NCI-H2081 (cell line): ENCODE data around the gene ATXN7L2.

ENCODE experiments used
- DNase-seq, 2 experiments: peaks; one replicate each; lab custom pipeline; 2025; lab: John Stamatoyannopoulos, UW

The ATXN7L2 gene

GRCh38 chr1:109499081-109499480 is 15.4 kb downstream of the ATXN7L2 start:
- no peak for DNase-seq

GRCh38 chr1:109499661-109500536 is 16.2 kb downstream of the ATXN7L2 start:
- DNase-seq: peak in 1 of 2 experiments; percentile 10

GRCh38 chr1:109500941-109501381 is 17.3 kb downstream of the ATXN7L2 start:
- no peak for DNase-seq

- no peak for DNase-seq
Measured at GRCh38 chr1:109501644-109502363, 18.1 kb downstream of the ATXN7L2 start.

GRCh38 chr1:109502364-109502851 is 18.7 kb downstream of the ATXN7L2 start:
- no peak for DNase-seq

GRCh38 chr1:109503935-109504334 is 20.2 kb downstream of the ATXN7L2 start:
- no peak for DNase-seq

- no peak for DNase-seq
Measured at GRCh38 chr1:109504974-109505373, 21.3 kb downstream of the ATXN7L2 start.

GRCh38 chr1:109508001-109508872 is 24.5 kb downstream of the ATXN7L2 start:
- no peak for DNase-seq

GRCh38 chr1:109508873-109509175 is 25.1 kb downstream of the ATXN7L2 start:
- DNase-seq: no peak

- DNase-seq: peak; percentile 30 to 44
Measured at GRCh38 chr1:109509176-109510134, 25.8 kb downstream of the ATXN7L2 start, which contains the start of gene AMIGO1. Gene AMIGO1 (minus strand): TSS chr1:109509727. CDS start chr1:109508912, 815 bp downstream.

- DNase-seq: no peak
Measured at GRCh38 chr1:109513110-109513710, 29.5 kb downstream of the ATXN7L2 start.

- no peak for DNase-seq
Measured at GRCh38 chr1:109514846-109515245, 31.1 kb downstream of the ATXN7L2 start.

GRCh38 chr1:109516872-109517271 is 33.2 kb downstream of the ATXN7L2 start:
- DNase-seq: no peak

GRCh38 chr1:109517337-109517736 is 33.6 kb downstream of the ATXN7L2 start:
- DNase-seq: no peak

GRCh38 chr1:109521002-109521951 is 37.6 kb downstream of the ATXN7L2 start:
- DNase-seq: no peak

GRCh38 chr1:109522026-109522425 is 38.3 kb downstream of the ATXN7L2 start:
- no peak for DNase-seq

GRCh38 chr1:109523706-109524105 is 40.0 kb downstream of the ATXN7L2 start:
- DNase-seq: no peak

GRCh38 chr1:109527098-109527811 is 43.5 kb downstream of the ATXN7L2 start:
- DNase-seq: no peak
